B cell (primary cell): ENCODE data around the gene TTLL6. TPM values are rescaled to one million over a fixed set of nuclear protein-coding genes. Genes with fewer than 3 reads are reported as not detected.
"Not testable (repeated sequence)": the region's sequence is repeated elsewhere in the genome, so short reads cannot be mapped to it uniquely, and the experiment has no call there.

Experiments used
- ATAC-seq: fragments of 200-7000 bp; cut with Tn5 transposase; one replicate; pipeline ENCODE4 v1.10.0; 2021; ENCODE audit warnings: low read depth, mild to moderate bottlenecking, moderate number of reproducible peaks, moderate library complexity
- CTCF ChIA-PET: fragments of 350-600 bp; sonication (Branson Sonifier 250); formaldehyde crosslinking; loops from one replicate; lab custom pipeline; 2021; ENCODE audit warnings: antibody characterized with exemption, inconsistent platforms; lab: Charles Lee
- POLR2A ChIA-PET: fragments of 350-600 bp; sonication (Branson Sonifier 250); formaldehyde crosslinking; loops from one replicate; lab custom pipeline; 2021; ENCODE audit warnings: antibody characterized with exemption; lab: Charles Lee
- DNase-seq: peaks from one replicate; pipeline ENCODE4 v3.0.0; 2013
- H2AFZ ChIP-seq: 2 replicates; pipeline ENCODE4 v1.6.1; 2012; ENCODE audit warnings: mild to moderate bottlenecking, low read depth, low read length; ENCODE audit not compliant: insufficient read depth, poor library complexity, severe bottlenecking
- H3K27ac ChIP-seq, 2 donors: 1 replicate in 1 of 2; 2 replicates in 1 of 2; pipeline ENCODE4 v1.5.1; 2012 to 2013; ENCODE audit warnings: low read length in 2 of 2, mild to moderate bottlenecking in 2 of 2, moderate library complexity in 1 of 2
- H3K27me3 ChIP-seq, 4 experiments: fragments of 200-600 bp in 1 of 4; sonication (generic) in 1 of 4; replicated peaks in 1 of 4; 1 replicate in 2 of 4; 2 replicates in 2 of 4; pipeline versions ENCODE4 v1.6.1 to v1.7.0; 2013 to 2016; ENCODE audit warnings: low read length in 3 of 4, mild to moderate bottlenecking in 2 of 4, mixed read lengths in 1 of 4, moderate library complexity in 1 of 4; ENCODE audit not compliant: insufficient read depth in 4 of 4, control insufficient read depth in 3 of 4; ENCODE audit errors: control extremely low read depth in 1 of 4
- H3K36me3 ChIP-seq, 2 experiments: replicated peaks in 1 of 2; 1 replicate in 1 of 2; 2 replicates in 1 of 2; pipeline versions ENCODE4 v1.6.1 to v1.7.1; 2013; ENCODE audit warnings: low read length in 1 of 2; ENCODE audit not compliant: insufficient read depth in 2 of 2, control insufficient read depth in 1 of 2; ENCODE audit errors: control extremely low read depth in 1 of 2, extremely low read depth in 1 of 2
- H3K4me1 ChIP-seq, 2 donors: fragments of 200-600 bp in 1 of 2; sonication (generic) in 1 of 2; 1 replicate in 1 of 2; 2 replicates in 1 of 2; pipeline versions ENCODE4 v1.5.1 to v1.6.1; 2013 to 2017; ENCODE audit warnings: low read length in 2 of 2; ENCODE audit not compliant: control insufficient read depth in 2 of 2, insufficient read depth in 2 of 2
- H3K4me2 ChIP-seq: replicated peaks from 2 replicates; pipeline ENCODE3; 2012; ENCODE audit warnings: mild to moderate bottlenecking, low read depth, low read length; ENCODE audit not compliant: poor library complexity, severe bottlenecking
- H3K4me3 ChIP-seq, 5 experiments: fragments of 200-600 bp in 1 of 5; sonication (generic) in 1 of 5; 1 replicate in 3 of 5; 2 replicates in 2 of 5; pipeline versions ENCODE4 v1.5.1 to v1.7.0; 2011 to 2016; ENCODE audit warnings: low read length in 4 of 5, mild to moderate bottlenecking in 4 of 5, low read depth in 2 of 5, control low read depth in 1 of 5, moderate library complexity in 1 of 5; ENCODE audit not compliant: insufficient read depth in 1 of 5; ENCODE audit errors: control extremely low read depth in 1 of 5, extremely low read depth in 1 of 5
- H3K79me2 ChIP-seq: fragments of 200-600 bp; sonication (generic); one replicate; pipeline ENCODE4 v1.6.0; 2016; ENCODE audit warnings: low read length; ENCODE audit not compliant: control insufficient read depth, insufficient read depth
- H3K9ac ChIP-seq: fragments of 200-600 bp; sonication (generic); 2 replicates; pipeline ENCODE4 v1.6.1; 2017; ENCODE audit warnings: mild to moderate bottlenecking, low read length, moderate library complexity
- H3K9me3 ChIP-seq, 3 donors: one replicate each; pipeline versions ENCODE4 v1.6.1 to v1.7.1; 2013; ENCODE audit warnings: low read length in 2 of 3; ENCODE audit not compliant: control insufficient read depth in 2 of 3, insufficient read depth in 1 of 3; ENCODE audit errors: control extremely low read depth in 1 of 3
- H4K20me1 ChIP-seq: 2 replicates; pipeline ENCODE4 v1.6.0; 2012; ENCODE audit warnings: mild to moderate bottlenecking, low read length; ENCODE audit not compliant: insufficient read depth, control insufficient read depth, poor library complexity, severe bottlenecking
- H3K27ac Mint-ChIP-seq: one replicate; pipeline ENCODE4 v1.8.0; 2021; ENCODE audit warnings: mixed read lengths
- H3K27me3 Mint-ChIP-seq: one replicate; pipeline ENCODE4 v1.8.0; 2021; ENCODE audit warnings: mixed read lengths
- H3K4me1 Mint-ChIP-seq: one replicate; pipeline ENCODE4 v1.8.0; 2021; ENCODE audit warnings: mixed read lengths
- H3K4me3 Mint-ChIP-seq: one replicate; pipeline ENCODE4 v1.8.0; 2021; ENCODE audit warnings: mixed read lengths
- H3K9me3 Mint-ChIP-seq: one replicate; pipeline ENCODE4 v1.8.0; 2022; ENCODE audit warnings: mixed read lengths; ENCODE audit not compliant: insufficient read depth
- EZH2 ChIP-seq: IDR thresholded peaks from 2 replicates; pipeline ENCODE4 v1.6.1; 2012; ENCODE audit warnings: borderline replicate concordance, low read depth, mild to moderate bottlenecking, moderate library complexity, low read length; ENCODE audit not compliant: insufficient read depth, poor library complexity, severe bottlenecking
- WGBS: methylation state at CpG from one replicate; pipeline ENCODE4 v1.1.5; 2013; ENCODE audit warnings: missing lambda C conversion rate; ENCODE audit not compliant: insufficient coverage; 5-methylcytosine and 5-hydroxymethylcytosine counted together
- intact Hi-C: fragments of 100-400 bp; cut with micrococcal nuclease; formaldehyde crosslinking; loops from one replicate; pipeline ENCODE4 v1.10.0; 2022
- polyA plus RNA-seq: library from polyadenylated mRNA; depleted of rRNA; stranded (reverse); fragments of >200 nt; gene quantifications from 2 replicates; pipeline ENCODE4 v1.2.3, GENCODE V29; 2012
- total RNA-seq, 2 donors: library from RNA; stranded (reverse); fragments of 120-200 nt in 1 of 2; gene quantifications; 1 replicate in 1 of 2; 2 replicates in 1 of 2; pipeline versions ENCODE4 v1.2.3 to v1.2.4, GENCODE V29; 2013 to 2022
- TF ChIP-seq, protein P1 (sequence below): fragments of 200-600 bp; IDR thresholded peaks from one replicate; pipeline ENCODE4 v1.8.0; 2022; ENCODE audit warnings: antibody characterized with exemption, mild to moderate bottlenecking

TTLL6 gene
- total and polyA plus RNA-seq, 2 donors (not counting 1 experiment from before 2014, with no cell fraction given): not detected

DNA sequence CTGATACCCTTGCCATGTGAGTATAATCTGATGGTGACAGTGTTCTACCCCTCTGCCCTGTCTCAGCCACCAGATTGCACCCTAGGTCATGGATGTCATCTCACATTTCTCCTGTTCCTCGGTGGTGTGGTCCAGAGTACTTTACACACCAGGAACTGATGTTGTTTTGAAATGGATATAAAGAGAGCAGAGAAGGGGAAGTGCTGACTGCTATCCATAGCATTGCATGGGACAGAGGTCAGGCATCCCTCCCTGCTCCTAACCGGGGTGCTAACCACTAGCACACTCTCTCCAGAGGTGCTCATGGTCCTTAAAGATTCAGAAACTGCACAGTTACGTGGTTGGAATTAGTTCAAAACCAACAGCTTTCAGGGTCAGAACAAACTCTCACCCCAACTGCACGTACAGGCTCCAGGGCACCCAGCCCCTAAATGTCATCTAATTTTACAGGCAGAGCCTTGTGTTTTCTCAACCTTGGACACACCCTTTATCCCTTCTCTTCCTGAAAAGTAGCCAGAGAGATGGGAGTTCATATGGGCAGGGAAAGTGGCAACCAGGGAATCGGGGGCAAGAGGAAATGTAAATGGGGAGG, 16.3 kb downstream of the TTLL6 start:
- Histone ChIP-seq H3K4me3 (no peak overlapping the region), H2AFZ (no peak overlapping the region), H3K4me1 (peaks cover 2 to 7% of the 10 kb centered on the region in 2 donors), H3K9me3 (no peaks in the 10 kb centered on the region), H3K27ac (no peak overlapping the region), H3K9ac (no peak overlapping the region), H3K79me2 (no peaks in the 10 kb centered on the region), H4K20me1 (no peaks in the 10 kb centered on the region), H3K36me3 (no peaks in the 10 kb centered on the region), H3K4me2 (no peak overlapping the region), H3K27me3 (peaks cover 0 to 12% (median 5%) of the 10 kb centered on the region in 4 experiments)
- Mint-ChIP-seq H3K27ac (no peak overlapping the region), H3K27me3 (peaks cover 22% of the 10 kb centered on the region), H3K4me3 (no peak overlapping the region), H3K9me3 (no peaks in the 10 kb centered on the region), H3K4me1 (no peaks in the 10 kb centered on the region)
- no peak for TF ChIP-seq EZH2
- TF ChIP-seq, protein P1, sequence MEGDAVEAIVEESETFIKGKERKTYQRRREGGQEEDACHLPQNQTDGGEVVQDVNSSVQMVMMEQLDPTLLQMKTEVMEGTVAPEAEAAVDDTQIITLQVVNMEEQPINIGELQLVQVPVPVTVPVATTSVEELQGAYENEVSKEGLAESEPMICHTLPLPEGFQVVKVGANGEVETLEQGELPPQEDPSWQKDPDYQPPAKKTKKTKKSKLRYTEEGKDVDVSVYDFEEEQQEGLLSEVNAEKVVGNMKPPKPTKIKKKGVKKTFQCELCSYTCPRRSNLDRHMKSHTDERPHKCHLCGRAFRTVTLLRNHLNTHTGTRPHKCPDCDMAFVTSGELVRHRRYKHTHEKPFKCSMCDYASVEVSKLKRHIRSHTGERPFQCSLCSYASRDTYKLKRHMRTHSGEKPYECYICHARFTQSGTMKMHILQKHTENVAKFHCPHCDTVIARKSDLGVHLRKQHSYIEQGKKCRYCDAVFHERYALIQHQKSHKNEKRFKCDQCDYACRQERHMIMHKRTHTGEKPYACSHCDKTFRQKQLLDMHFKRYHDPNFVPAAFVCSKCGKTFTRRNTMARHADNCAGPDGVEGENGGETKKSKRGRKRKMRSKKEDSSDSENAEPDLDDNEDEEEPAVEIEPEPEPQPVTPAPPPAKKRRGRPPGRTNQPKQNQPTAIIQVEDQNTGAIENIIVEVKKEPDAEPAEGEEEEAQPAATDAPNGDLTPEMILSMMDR: no peak
- intact Hi-C loops: no loop called here
- WGBS: 71% methylated on average over 4 of the region's 5 CpGs
- POLR2A ChIA-PET: no interaction called here
- ATAC-seq (no peak), DNase-seq (no peak)
- CTCF ChIA-PET: interaction anchor here (1.4 kb wide), 1 partner anchor 122 kb away, joined by 4 read pairs; no protein-coding TSS in a partner anchor

DNA sequence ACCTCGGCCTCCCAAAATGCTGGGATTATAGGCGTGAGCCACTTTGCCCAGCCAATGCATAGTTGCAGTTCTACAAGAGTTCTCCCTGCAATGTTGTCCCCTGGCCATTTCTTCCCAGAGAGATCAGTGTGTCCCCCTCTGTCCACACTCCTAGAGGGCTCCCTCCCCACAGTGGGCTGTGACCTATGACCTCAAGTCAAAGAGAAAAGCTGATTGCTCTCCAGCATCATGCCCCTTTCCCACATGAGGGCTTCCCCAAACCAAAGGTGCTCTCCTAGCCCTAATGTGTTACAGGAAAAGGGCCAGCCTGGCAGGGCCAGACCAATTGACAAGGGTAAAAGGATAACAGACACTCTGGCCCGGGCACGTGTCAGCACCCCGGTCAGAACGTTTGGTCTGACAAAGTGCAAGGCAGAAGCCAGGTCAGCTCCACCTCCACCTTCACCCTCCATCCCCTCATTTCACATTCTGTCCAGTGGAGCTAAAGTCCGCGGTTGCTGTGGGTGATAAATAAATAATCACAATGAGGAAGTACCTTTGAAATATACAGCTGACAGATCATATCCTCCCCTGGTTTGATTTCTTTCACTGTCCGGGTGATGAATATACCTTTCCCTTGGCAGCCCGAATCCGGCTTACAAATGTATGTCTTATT, 17.8 kb downstream of the TTLL6 start:
- H3K9me3 ChIP-seq: no peaks in the 10 kb centered on the region
- DNase-seq (no peak), ATAC-seq (no peak)
- no peaks in the 10 kb centered on the region for H4K20me1 ChIP-seq
- no peaks in the 10 kb centered on the region for H3K4me1 Mint-ChIP-seq
- peaks cover 0 to 7% of the 10 kb centered on the region in 2 donors for H3K4me1 ChIP-seq
- H3K9me3 Mint-ChIP-seq: no peaks in the 10 kb centered on the region
- no peak overlapping the region for H3K4me2 ChIP-seq
- no peaks in the 10 kb centered on the region for H3K36me3 ChIP-seq
- POLR2A ChIA-PET: no interaction called here
- H3K27me3 ChIP-seq: peaks cover 0 to 12% (median 5%) of the 10 kb centered on the region in 4 experiments
- peaks cover 26% of the 10 kb centered on the region for H3K27me3 Mint-ChIP-seq
- intact Hi-C loops: no loop called here
- H3K27ac Mint-ChIP-seq: no peak overlapping the region
- H3K79me2 ChIP-seq: no peaks in the 10 kb centered on the region
- TF ChIP-seq, protein P1: no peak
- TF ChIP-seq EZH2: no peak
- 88% methylated on average over 7 of the region's 11 CpGs for WGBS
- H3K4me3 ChIP-seq: no peak overlapping the region
- H2AFZ ChIP-seq: no peak overlapping the region
- no peak overlapping the region for H3K27ac ChIP-seq
- H3K4me3 Mint-ChIP-seq: no peak overlapping the region
- CTCF ChIA-PET: interaction anchor here (0.8 to 1.8 kb wide), 3 partner anchors 75 to 86 kb away, joined by 3 to 7 read pairs (median 7); no protein-coding TSS in a partner anchor
- H3K9ac ChIP-seq: no peak overlapping the region

DNA sequence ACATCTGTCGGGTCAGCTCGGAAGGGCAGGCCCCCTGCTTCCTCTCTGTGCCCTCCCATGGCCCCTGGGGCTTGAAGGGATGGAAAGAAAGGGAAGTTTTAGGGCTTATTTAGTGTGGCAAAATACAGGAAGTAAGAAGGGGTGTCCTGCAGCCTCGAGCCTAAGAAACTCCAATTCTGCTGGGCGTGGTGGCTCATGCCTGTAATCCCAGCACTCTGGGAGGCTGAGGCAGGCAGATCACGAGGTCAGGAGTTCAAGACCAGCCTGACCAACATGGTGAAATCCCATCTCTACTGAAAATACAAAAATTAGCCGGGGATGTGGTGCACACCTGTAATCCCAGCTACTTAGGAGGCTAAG, 20.9 kb downstream of the TTLL6 start:
- H3K4me1 Mint-ChIP-seq, H4K20me1 ChIP-seq, H3K27me3 ChIP-seq, POLR2A ChIA-PET, H3K36me3 ChIP-seq, H3K4me2 ChIP-seq, H3K4me3 Mint-ChIP-seq, CTCF ChIA-PET, ATAC-seq, H3K27ac ChIP-seq, intact Hi-C loops, H2AFZ ChIP-seq, DNase-seq, H3K79me2 ChIP-seq, H3K9me3 ChIP-seq, H3K4me3 ChIP-seq, H3K27ac Mint-ChIP-seq, H3K9ac ChIP-seq, H3K9me3 Mint-ChIP-seq: not testable (repeated sequence)
- peaks cover 0 to 15% of the 10 kb centered on the region in 2 donors for H3K4me1 ChIP-seq
- WGBS: 7% methylated on average over 4 of the region's 6 CpGs
- peaks cover 42% of the 10 kb centered on the region for H3K27me3 Mint-ChIP-seq
